SK-N-SH treated with all-trans-retinoic acid at 6 μM for 48 hours (cell line): ENCODE results near the gene CD101.

ENCODE experiments used
- ATAC-seq: fragments of 200-7000 bp; cut with Tn5 transposase; 3 replicates; pipeline ENCODE4 v1.9.1; 2020; ENCODE audit warnings: mild to moderate bottlenecking, moderate library complexity
- ARNTL ChIP-seq: fragments of 450-650 bp; formaldehyde crosslinking; IDR thresholded peaks from 2 replicates; pipeline ENCODE4 v1.5.0; 2020; ENCODE audit warnings: low read depth, mild to moderate bottlenecking, moderate library complexity, borderline replicate concordance
- BACH2 ChIP-seq: fragments of 250-450 bp; sonication (Bioruptor Pico); IDR thresholded peaks from 2 replicates; pipeline ENCODE4 v1.9.0; 2021; ENCODE audit warnings: mild to moderate bottlenecking, borderline replicate concordance
- CREB5 ChIP-seq: fragments of 250-450 bp; sonication (Bioruptor Pico); IDR thresholded peaks from 2 replicates; pipeline ENCODE4 v1.5.1; 2020; ENCODE audit warnings: low read depth, mild to moderate bottlenecking, moderate library complexity
- CSDC2 ChIP-seq: fragments of 250-450 bp; sonication (Bioruptor Pico); IDR thresholded peaks from 2 replicates; pipeline ENCODE4 v1.5.0; 2020; ENCODE audit warnings: mild to moderate bottlenecking, moderate library complexity
- CSRNP3 ChIP-seq: fragments of 250-450 bp; sonication (Bioruptor Pico); IDR thresholded peaks from 2 replicates; pipeline ENCODE4 v1.5.1; 2021; ENCODE audit warnings: mild to moderate bottlenecking, moderate library complexity
- GLIS3 ChIP-seq: fragments of 250-450 bp; sonication (Bioruptor Pico); IDR thresholded peaks from 2 replicates; pipeline ENCODE4 v1.5.0; 2020; ENCODE audit warnings: mild to moderate bottlenecking, moderate library complexity
- OSR1 ChIP-seq: fragments of 250-450 bp; sonication (Bioruptor Pico); IDR thresholded peaks from 2 replicates; pipeline ENCODE4 v1.8.0; 2022; ENCODE audit warnings: moderate library complexity, mild to moderate bottlenecking, inconsistent platforms
- PATZ1 ChIP-seq: fragments of 250-450 bp; sonication (Bioruptor Pico); IDR thresholded peaks from 2 replicates; pipeline ENCODE4 v1.8.0; 2020; ENCODE audit warnings: mild to moderate bottlenecking, moderate library complexity, borderline replicate concordance
- POU6F1 ChIP-seq: fragments of 250-450 bp; sonication (Bioruptor Pico); IDR thresholded peaks from 2 replicates; pipeline ENCODE4 v1.8.0; 2021; ENCODE audit warnings: low read depth, mild to moderate bottlenecking, moderate library complexity, borderline replicate concordance
- PPARA ChIP-seq: fragments of 250-450 bp; sonication (Bioruptor Pico); IDR thresholded peaks from 2 replicates; pipeline ENCODE4 v1.5.0; 2020; ENCODE audit warnings: mild to moderate bottlenecking, borderline replicate concordance
- RARB ChIP-seq: fragments of 250-450 bp; sonication (Bioruptor Pico); IDR thresholded peaks from 2 replicates; pipeline ENCODE4 v1.8.0; 2021; ENCODE audit warnings: mild to moderate bottlenecking, moderate library complexity
- SNAI2 ChIP-seq: fragments of 250-450 bp; sonication (Bioruptor Pico); IDR thresholded peaks from 2 replicates; pipeline ENCODE4 v1.5.0; 2020; ENCODE audit warnings: mild to moderate bottlenecking, moderate library complexity
- TCF4 ChIP-seq: fragments of 250-450 bp; sonication (Bioruptor Pico); IDR thresholded peaks from 2 replicates; pipeline ENCODE4 v1.8.0; 2021; ENCODE audit warnings: mild to moderate bottlenecking, moderate library complexity, borderline replicate concordance
- TOX ChIP-seq: fragments of 250-450 bp; sonication (Bioruptor Pico); IDR thresholded peaks from 2 replicates; pipeline ENCODE4 v1.8.0; 2021; ENCODE audit warnings: mild to moderate bottlenecking, moderate library complexity, borderline replicate concordance
- TSHZ2 ChIP-seq: fragments of 250-450 bp; sonication (Bioruptor Pico); IDR thresholded peaks from 2 replicates; pipeline ENCODE4 v1.5.0; 2020; ENCODE audit warnings: mild to moderate bottlenecking, moderate library complexity
- ZC3H10 ChIP-seq: fragments of 250-450 bp; sonication (Bioruptor Pico); IDR thresholded peaks from 2 replicates; pipeline ENCODE4 v1.5.1; 2021; ENCODE audit warnings: mild to moderate bottlenecking, moderate library complexity
- ZFP30 ChIP-seq: fragments of 450-650 bp; formaldehyde crosslinking; IDR thresholded peaks from 2 replicates; pipeline ENCODE4 v1.5.0; 2022; ENCODE audit warnings: mild to moderate bottlenecking, moderate library complexity
- ZNF565 ChIP-seq: fragments of 450-650 bp; formaldehyde crosslinking; conservative IDR thresholded peaks from 2 replicates; pipeline ENCODE4 v1.5.0; 2020; ENCODE audit warnings: low read depth, mild to moderate bottlenecking, moderate library complexity
- ZNF70 ChIP-seq: fragments of 450-650 bp; formaldehyde crosslinking; IDR thresholded peaks from 2 replicates; pipeline ENCODE4 v1.5.0; 2020; ENCODE audit warnings: mild to moderate bottlenecking, moderate library complexity
- ZNF8 ChIP-seq: fragments of 450-650 bp; formaldehyde crosslinking; IDR thresholded peaks from 2 replicates; pipeline ENCODE4 v1.5.0; 2020; ENCODE audit warnings: mild to moderate bottlenecking, moderate library complexity

Gene CD101

GRCh38 chr1:117001254-117001927 lies at the start of gene CD101:
Gene CD101 (plus strand): TSS chr1:117001760. CDS start chr1:117001818, 58 bp downstream.
- TF ChIP-seq CSRNP3 (CRISPR knock-in tag) (no peak), TCF4 (CRISPR knock-in tag) (no peak), BACH2 (no peak), ZNF70 (CRISPR knock-in tag) (no peak), PPARA (CRISPR knock-in tag) (no peak), ZFP30 (CRISPR knock-in tag) (no peak), TSHZ2 (CRISPR knock-in tag) (no peak), ARNTL (CRISPR knock-in tag) (no peak), TOX (CRISPR knock-in tag) (no peak), POU6F1 (CRISPR knock-in tag) (no peak), ZNF565 (CRISPR knock-in tag) (no peak), PATZ1 (no peak), ZNF8 (CRISPR knock-in tag) (no peak), RARB (CRISPR knock-in tag) (no peak), OSR1 (no peak), CREB5 (CRISPR knock-in tag) (no peak)
- ATAC-seq, result no peak

GRCh38 chr1:116952738-116953275 lies 48.8 kb upstream of the CD101 start:
- ATAC-seq, result no peak
- TF ChIP-seq TOX (CRISPR knock-in tag) (no peak), ZFP30 (CRISPR knock-in tag) (no peak), GLIS3 (CRISPR knock-in tag) (no peak), ZNF565 (CRISPR knock-in tag) (no peak), PATZ1 (no peak), OSR1 (no peak), RARB (CRISPR knock-in tag) (no peak), PPARA (CRISPR knock-in tag) (no peak), BACH2 (no peak), CSDC2 (no peak), CREB5 (CRISPR knock-in tag) (no peak), ARNTL (CRISPR knock-in tag) (no peak), TCF4 (CRISPR knock-in tag) (no peak), SNAI2 (CRISPR knock-in tag) (no peak), ZNF8 (CRISPR knock-in tag) (no peak), CSRNP3 (CRISPR knock-in tag) (no peak), ZC3H10 (no peak)
